Erythroblast (primary cell): ENCODE results near the gene GABRB1.

ENCODE experiments used
- GATA1 ChIP-seq: IDR thresholded peaks from 2 replicates; pipeline ENCODE4 v1.6.1; 2011; ENCODE audit warnings: low read depth, mild to moderate bottlenecking, control low read depth, low read length, moderate library complexity
- POLR2A ChIP-seq: IDR thresholded peaks from 2 replicates; pipeline ENCODE4 v1.6.1; 2011; ENCODE audit warnings: mild to moderate bottlenecking, low read length

DNA sequence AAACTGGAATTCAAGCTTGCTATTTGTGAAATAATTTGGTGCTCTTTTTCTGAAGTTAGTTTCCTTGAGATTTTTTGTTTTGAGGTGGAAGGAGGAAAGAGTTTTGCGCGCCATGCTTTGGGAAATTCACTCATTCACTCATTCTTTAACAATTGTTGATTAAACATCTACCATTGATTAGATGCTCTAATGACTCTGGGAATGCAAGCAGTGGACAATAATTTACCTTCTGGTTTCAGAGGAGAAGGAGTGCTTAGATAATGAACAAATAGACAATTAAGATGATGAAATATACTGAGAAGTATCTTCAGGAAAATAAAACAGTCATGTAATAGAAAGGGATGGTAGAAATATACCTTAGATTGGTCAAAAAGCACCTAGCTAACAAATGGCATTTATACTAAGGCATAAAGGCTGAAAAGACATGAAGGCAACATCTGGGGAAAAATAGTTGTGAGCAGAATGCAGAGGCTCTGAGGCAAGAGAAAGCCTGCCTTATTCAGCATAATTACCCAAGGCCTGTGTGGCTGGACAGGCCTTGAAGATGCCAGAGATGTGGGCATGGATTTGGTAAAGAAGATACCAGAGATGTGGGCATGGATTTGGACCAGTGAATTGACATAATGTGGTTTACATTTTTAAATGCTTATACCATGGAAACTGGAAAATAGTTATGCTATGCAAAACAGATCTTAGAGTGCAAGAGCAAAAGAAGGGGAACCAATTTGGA lies 434.9 kb downstream of the GABRB1 start:
- no peak for TF ChIP-seq POLR2A
- no peak for TF ChIP-seq GATA1
